MV-4-11 (cell line): ENCODE measurements around the gene FAM98B.
A peak's percentile ranks its signal among the peaks of the same experiment; 100 is the strongest.

Experiments
- DNase-seq: peaks from one replicate; lab custom pipeline; 2025; lab: John Stamatoyannopoulos, UW

The FAM98B gene

DNA sequence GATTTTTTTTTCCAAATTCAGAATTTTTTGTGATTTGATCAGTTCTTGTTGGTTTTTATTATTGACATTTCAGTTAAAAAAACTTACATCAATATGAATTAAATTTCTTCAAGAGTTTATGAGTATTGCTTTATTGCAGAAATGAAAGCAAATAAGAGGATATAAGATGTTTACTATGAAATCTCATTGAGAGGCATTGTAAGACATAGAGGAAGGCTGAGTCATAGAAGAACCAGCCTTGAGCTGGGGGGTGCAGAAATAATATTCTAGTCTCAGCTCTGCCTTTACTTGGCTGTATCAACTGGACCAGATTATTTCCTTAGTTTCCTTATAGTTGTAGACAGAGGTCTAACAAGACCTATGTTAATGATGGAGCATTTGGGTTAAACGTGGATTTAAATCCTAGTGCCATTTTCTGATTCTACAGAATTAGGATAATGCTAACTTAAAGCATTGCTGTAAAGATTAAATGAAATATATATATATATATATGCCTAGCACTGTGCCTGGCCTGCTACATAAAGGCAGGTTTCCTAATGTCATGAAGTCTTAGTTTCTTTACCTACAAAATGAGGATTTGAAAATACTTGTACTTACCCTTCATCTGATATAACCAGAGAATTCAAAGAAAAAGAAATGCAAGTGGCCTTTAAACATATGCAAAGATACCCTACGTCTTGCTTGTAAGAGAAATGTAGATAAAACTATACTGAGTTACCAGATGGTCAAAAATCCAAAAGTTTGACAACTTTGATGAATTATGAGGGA, 7.3 kb downstream of the FAM98B start:
- DNase-seq = peak; percentile 63

GRCh38 chr15:38463893-38464292, 10.0 kb downstream of the FAM98B start:
- DNase-seq = no peak

GRCh38 chr15:38464675-38465074, 10.7 kb downstream of the FAM98B start:
- DNase-seq = no peak

- no peak for DNase-seq
Observed at GRCh38 chr15:38470816-38471215, 16.9 kb downstream of the FAM98B start.

DNA sequence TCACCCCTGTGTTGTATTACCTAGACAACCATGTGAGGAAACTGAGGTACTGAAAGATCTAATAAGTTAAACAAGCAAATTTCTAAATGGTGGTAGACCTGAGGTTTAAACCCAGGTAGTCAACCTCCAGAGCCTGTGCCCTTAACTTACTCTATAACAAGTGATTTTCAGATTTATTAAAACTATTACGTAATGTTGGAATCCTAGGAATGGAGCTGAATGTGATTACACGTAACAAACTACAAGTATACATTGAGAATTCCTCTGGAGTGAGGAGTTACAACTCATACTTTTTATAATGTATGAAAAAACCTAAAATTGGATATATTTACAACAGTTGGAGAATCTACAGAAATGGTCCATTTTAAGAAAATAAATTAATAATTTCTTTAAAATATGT, 18.0 kb downstream of the FAM98B start:
- DNase-seq = no peak

- DNase-seq = peak; percentile 64
Observed at GRCh38 chr15:38474155-38474757, 20.3 kb downstream of the FAM98B start.

DNA sequence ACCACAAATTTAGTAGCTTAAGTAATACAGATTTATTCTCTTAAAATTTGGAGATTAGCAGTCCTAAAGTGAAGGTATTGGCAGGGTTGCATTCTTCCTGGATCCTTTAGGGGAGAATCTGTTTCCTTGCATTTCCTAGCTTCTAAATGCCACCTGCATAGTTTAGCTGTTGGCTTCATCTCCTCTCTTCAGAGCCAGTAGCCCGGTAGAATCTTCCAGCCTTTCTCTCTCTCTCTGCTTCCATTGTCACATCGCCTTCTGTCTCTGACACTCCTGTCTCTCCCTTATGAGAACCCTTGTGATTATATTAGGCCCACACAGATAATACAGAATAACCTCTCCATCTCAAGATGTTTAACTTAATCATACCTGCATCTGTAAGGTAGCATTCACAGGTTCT, 21.4 kb downstream of the FAM98B start:
- DNase-seq = no peak

DNA sequence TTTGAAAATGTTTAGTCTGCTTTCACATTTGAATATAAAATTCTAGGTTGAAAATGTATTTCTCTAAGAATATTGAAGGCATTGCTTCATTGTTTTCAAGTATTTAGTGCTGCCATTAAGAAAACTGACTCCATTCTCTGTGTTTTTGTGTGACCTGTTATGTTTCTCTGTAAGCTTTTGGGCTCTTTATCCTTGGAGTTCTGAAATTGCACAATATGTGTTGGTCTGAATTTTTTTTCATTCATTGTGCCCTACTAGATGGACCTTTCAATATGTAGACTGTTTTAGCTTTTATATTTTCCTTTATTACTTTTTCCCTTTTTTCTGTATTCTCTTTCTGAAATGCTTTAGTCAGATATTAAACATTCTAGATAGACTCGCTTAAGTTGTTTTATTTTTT, 22.2 kb downstream of the FAM98B start:
- DNase-seq = no peak

GRCh38 chr15:38477637-38478036, 23.7 kb downstream of the FAM98B start:
- DNase-seq = no peak

- DNase-seq = no peak
Observed at GRCh38 chr15:38479266-38479665, 25.3 kb downstream of the FAM98B start.

GRCh38 chr15:38479756-38480155, 25.8 kb downstream of the FAM98B start:
- DNase-seq = peak; percentile 7

- DNase-seq = no peak
Observed at GRCh38 chr15:38481113-38481512, 27.2 kb downstream of the FAM98B start.

DNA sequence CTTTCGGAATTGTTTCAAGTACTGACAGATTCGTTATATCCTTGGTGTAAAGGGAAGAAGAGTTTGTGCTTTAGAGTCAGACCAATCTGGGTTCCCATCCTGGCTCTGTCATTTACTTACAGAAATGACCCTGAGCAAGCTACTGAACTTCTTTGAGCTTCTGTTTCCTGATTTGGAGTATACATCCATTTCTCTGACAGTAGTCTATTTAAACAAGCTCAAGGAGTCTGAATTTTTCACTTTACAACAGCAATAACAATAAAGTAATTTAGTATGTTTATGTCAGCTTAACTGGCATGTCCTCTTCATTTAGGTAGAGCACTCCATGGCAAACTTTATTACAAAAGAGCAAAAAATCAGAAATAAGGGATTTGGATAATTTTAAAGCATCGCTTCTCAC, 27.8 kb downstream of the FAM98B start:
- no peak for DNase-seq

DNA sequence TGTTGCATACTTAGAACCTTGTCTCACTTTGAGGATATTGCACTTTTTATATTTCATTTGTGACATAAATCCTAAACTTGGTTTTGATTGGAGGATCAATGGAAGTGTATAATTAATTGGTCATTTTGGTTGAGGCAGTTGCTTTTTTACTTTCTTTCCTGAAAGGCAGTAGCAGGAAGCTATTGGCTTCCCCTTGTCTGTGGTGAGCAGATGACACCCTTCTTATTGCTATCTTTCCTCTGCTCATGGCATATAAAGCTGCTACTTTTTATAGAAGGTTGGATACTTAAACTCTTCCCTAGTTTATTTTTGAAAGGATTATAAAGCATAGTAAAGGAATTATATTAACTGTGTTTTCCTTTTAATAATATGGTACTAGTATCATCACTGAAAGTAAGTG, 28.6 kb downstream of the FAM98B start:
- DNase-seq = no peak

DNA sequence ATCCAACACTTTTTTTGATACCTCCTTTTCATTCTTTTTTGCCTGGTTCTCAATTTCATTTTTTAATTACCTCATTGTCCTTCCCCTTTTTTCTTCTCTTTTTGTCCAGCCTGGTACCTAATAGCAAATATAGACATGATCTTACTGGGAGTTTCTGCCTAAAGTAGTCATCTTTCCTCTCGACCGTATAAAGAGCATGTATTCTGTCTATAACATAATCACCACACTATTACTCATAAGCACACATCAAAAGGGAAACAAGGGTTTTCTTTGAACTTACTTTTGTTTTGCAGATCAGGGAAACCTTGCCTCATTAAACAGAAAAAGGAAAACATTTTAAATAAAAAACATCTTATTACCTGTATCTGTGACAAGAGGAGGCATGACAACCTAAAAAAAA, 33.0 kb downstream of the FAM98B start:
- no peak for DNase-seq

- DNase-seq = no peak
Observed at GRCh38 chr15:38487378-38487777, 33.5 kb downstream of the FAM98B start.

DNA sequence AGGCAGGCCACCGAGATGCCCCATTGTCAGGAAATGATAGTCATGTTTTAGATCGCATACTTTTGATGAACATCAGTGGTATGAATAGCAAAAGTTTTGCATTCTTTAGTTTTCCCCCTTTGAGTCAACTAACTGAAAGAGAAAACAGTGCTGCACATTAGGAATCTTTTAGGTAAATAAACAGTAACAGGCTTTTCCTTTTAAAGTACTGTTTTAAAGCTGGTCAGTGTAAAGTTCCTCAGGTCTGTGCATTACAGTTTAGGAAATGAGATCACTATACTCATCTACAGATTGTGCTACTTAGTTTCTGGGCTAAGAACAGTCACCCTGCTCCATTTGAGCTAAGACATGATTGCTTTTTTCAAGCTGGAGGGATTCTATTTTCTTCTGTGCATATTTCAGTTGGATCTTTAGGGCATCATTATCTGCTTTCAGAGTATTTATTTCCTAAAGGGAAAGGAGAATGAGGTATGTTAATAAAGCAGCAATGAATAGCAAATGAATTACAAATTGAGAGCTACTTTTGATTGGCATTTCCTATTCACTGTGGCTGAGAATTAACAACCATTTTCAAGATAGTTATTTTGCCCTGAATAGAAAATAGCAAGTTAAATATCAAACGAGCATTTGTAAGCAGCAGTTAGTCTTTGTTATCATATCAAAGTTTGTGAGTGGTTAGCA, 36.5 kb downstream of the FAM98B start:
- no peak for DNase-seq

- DNase-seq = no peak
Observed at GRCh38 chr15:38496151-38496550, 42.2 kb downstream of the FAM98B start.

- no peak for DNase-seq
Observed at GRCh38 chr15:38499651-38500050, 45.7 kb downstream of the FAM98B start.

DNA sequence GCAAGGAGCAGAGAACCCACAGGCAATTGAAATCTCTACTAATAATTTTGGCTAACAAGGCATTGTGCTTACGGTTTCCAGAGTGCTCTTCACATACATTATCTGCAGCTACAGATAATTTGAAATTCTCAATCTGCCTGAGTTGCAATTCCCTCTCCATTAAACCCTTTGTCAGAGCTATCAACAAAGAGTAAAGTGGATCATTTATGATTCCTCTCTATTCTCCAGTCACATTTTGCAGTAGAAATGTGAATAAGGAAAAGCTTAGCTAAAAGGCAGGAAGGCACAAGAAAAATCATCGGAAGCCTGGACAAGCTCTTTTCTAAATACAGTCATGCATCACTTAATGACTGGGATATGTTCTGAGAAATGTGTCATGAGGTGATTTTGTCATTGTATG, 49.6 kb downstream of the FAM98B start:
- DNase-seq = no peak

DNA sequence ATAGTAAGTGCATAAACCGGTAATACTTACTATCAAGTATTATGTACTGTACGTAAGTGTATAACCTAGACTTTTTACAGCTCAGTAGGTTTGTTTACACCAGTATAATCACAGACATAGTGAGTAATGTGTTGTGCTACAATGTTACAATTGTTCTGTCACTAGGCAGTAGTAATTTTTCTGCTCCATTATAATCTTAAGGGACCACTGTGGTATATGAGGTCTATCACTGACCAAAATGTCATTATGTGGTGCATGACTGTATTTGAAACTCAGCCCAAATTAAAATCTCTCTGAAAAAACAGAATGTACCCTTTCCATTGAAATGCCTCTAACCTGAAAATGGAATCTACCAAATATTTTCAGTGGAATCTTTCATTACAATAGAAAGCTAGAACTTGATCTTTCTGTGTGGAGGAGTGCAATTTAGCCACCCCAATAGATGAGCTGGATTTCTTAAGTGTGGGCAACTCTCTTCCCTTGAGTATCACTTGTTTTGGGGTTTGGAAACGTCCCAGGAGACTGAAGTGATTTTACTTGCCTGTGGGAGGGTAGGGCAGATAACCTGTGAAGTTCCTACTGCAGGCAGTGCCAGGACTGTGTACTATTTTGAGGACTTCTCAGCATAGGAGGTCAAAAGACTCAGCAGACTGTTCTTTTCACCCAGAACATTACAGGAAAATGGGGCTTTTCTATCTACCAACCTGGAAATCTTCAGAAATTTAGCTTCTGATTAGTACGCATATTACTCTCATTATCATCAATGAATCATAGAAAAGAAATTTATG, 50.9 kb downstream of the FAM98B start:
- no peak for DNase-seq

DNA sequence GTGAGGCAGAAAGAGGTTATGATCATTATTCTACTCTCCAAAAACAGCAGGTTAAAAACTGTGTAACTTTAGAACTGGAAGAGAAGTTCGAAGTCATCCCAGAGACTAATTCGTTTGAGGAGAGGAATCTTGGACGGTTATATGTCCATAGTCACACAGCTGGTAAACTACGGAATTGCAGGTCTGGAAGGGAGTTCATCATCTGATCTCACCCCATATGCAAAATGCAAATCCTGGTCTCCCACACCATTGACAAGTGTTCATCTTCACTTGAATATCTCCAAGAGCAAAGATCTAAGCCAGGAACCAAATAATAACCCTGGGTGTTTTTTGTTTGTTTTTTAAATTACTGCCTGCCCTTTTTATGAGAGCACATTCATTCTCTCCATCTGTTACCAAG, 53.1 kb downstream of the FAM98B start:
- DNase-seq = no peak

- DNase-seq = no peak
Observed at GRCh38 chr15:38507570-38507969, 53.6 kb downstream of the FAM98B start.
